Neural crest cell (in vitro differentiated cells): Measurements from ENCODE around the gene GLIPR1L1. TPM values are rescaled to one million over a fixed set of nuclear protein-coding genes. Genes with fewer than 3 reads are reported as not detected.

Experiments used
- DNase-seq: peaks from one replicate; pipeline ENCODE4 v3.0.0; 2021; ENCODE audit warnings: low read depth, mixed read lengths, low spot score
- H3K27ac Mint-ChIP-seq: one replicate; pipeline ENCODE4 v1.8.0; 2021; ENCODE audit warnings: mild to moderate bottlenecking, mixed read lengths; ENCODE audit not compliant: unreplicated experiment
- H3K27me3 Mint-ChIP-seq: 2 replicates; pipeline ENCODE4 v1.8.0; 2021; ENCODE audit warnings: low read depth, mild to moderate bottlenecking, mixed read lengths
- H3K36me3 Mint-ChIP-seq: 2 replicates; pipeline ENCODE4 v1.8.0; 2021; ENCODE audit warnings: low read depth, mild to moderate bottlenecking, mixed read lengths
- H3K4me1 Mint-ChIP-seq: 2 replicates; pipeline ENCODE4 v1.8.0; 2021; ENCODE audit warnings: mixed read lengths
- H3K4me3 Mint-ChIP-seq: one replicate; pipeline ENCODE4 v1.8.0; 2021; ENCODE audit warnings: mild to moderate bottlenecking, mixed read lengths
- H3K9me3 Mint-ChIP-seq: 2 replicates; pipeline ENCODE4 v1.8.0; 2021; ENCODE audit warnings: mixed read lengths
- CTCF ChIP-seq: fragments of 200-600 bp; sonication (generic); conservative IDR thresholded peaks from 2 replicates; pipeline ENCODE4 v1.5.0; 2021; ENCODE audit warnings: antibody characterized with exemption, mild to moderate bottlenecking
- total RNA-seq: library from RNA; stranded (reverse); gene quantifications from 2 replicates; pipeline ENCODE4 v1.2.1, GENCODE V29; 2021

Gene GLIPR1L1
- total RNA-seq, 1 donor from 2014 or later = not detected

- no peaks in the 10 kb centered on the region for H3K27me3 Mint-ChIP-seq
- TF ChIP-seq CTCF = no peak
- peaks cover 19% of the 10 kb centered on the region for H3K9me3 Mint-ChIP-seq
- no peaks in the 10 kb centered on the region for H3K4me1 Mint-ChIP-seq
- DNase-seq = no peak
- peaks cover 24% of the 10 kb centered on the region for H3K36me3 Mint-ChIP-seq
- H3K27ac Mint-ChIP-seq = no peak overlapping the region
- no peak overlapping the region for H3K4me3 Mint-ChIP-seq
Measured at GRCh38 chr12:75350413-75350812, 15.9 kb downstream of the GLIPR1L1 start.

- Mint-ChIP-seq H3K36me3 (peaks cover 24% of the 10 kb centered on the region), H3K4me1 (no peaks in the 10 kb centered on the region), H3K27ac (peak overlapping the region; percentile 62), H3K4me3 (no peak overlapping the region), H3K9me3 (peaks cover 19% of the 10 kb centered on the region), H3K27me3 (no peaks in the 10 kb centered on the region)
- no peak for TF ChIP-seq CTCF
- no peak for DNase-seq
Measured at GRCh38 chr12:75354011-75354410, 19.5 kb downstream of the GLIPR1L1 start.

- no peak for DNase-seq
- Mint-ChIP-seq H3K27me3 (no peaks in the 10 kb centered on the region), H3K27ac (no peak overlapping the region), H3K4me1 (peaks cover under 1% of the 10 kb centered on the region), H3K36me3 (no peaks in the 10 kb centered on the region), H3K4me3 (no peak overlapping the region), H3K9me3 (peaks cover 5% of the 10 kb centered on the region)
- TF ChIP-seq CTCF = no peak
Measured at GRCh38 chr12:75360920-75361319, 26.4 kb downstream of the GLIPR1L1 start.

- no peak for TF ChIP-seq CTCF
Measured at GRCh38 chr12:75361408-75361807, 26.9 kb downstream of the GLIPR1L1 start.

GRCh38 chr12:75364919-75365318 is 30.4 kb downstream of the GLIPR1L1 start:
- TF ChIP-seq CTCF = no peak
- DNase-seq = no peak
- H3K36me3 Mint-ChIP-seq = no peaks in the 10 kb centered on the region
- no peaks in the 10 kb centered on the region for H3K27me3 Mint-ChIP-seq
- peaks cover 5% of the 10 kb centered on the region for H3K9me3 Mint-ChIP-seq
- no peak overlapping the region for H3K27ac Mint-ChIP-seq
- H3K4me3 Mint-ChIP-seq = no peak overlapping the region
- H3K4me1 Mint-ChIP-seq = peaks cover 12% of the 10 kb centered on the region

More at GRCh38 chr12:75361408-75361807, 26.9 kb downstream of the GLIPR1L1 start:
- peaks cover 6% of the 10 kb centered on the region for H3K4me1 Mint-ChIP-seq
- no peaks in the 10 kb centered on the region for H3K27me3 Mint-ChIP-seq
- H3K4me3 Mint-ChIP-seq = no peak overlapping the region
- H3K27ac Mint-ChIP-seq = peak overlapping the region; percentile 71
- peaks cover 5% of the 10 kb centered on the region for H3K9me3 Mint-ChIP-seq
- DNase-seq = no peak
- no peaks in the 10 kb centered on the region for H3K36me3 Mint-ChIP-seq

- Mint-ChIP-seq H3K4me1 (peaks cover 12% of the 10 kb centered on the region), H3K9me3 (peaks cover 2% of the 10 kb centered on the region), H3K4me3 (no peak overlapping the region), H3K36me3 (no peaks in the 10 kb centered on the region), H3K27me3 (no peaks in the 10 kb centered on the region), H3K27ac (no peak overlapping the region)
- TF ChIP-seq CTCF = no peak
- DNase-seq = no peak
Measured at GRCh38 chr12:75366629-75367028, 32.2 kb downstream of the GLIPR1L1 start.
